HepG2 (cell line): ENCODE measurements around the gene VWA7. TPM values are rescaled to one million over a fixed set of nuclear protein-coding genes. Genes with fewer than 3 reads are reported as not detected.

Experiments
- CHD4 ChIP-seq: fragments of 200-600 bp; sonication (generic); IDR thresholded peaks from 2 replicates; pipeline ENCODE4 v1.7.0; 2017; ENCODE audit warnings: mild to moderate bottlenecking, low read length, borderline replicate concordance
- IRF2 ChIP-seq: IDR thresholded peaks from 2 replicates; pipeline ENCODE4 v1.6.1; 2018; ENCODE audit warnings: missing genetic modification reagents, missing compliant biosample characterization
- LRRFIP1 ChIP-seq: sonication (generic); formaldehyde crosslinking; conservative IDR thresholded peaks from 2 replicates; pipeline ENCODE4 v1.4.0; 2020; ENCODE audit warnings: missing genetic modification reagents
- MLXIP ChIP-seq: sonication (generic); formaldehyde crosslinking; IDR thresholded peaks from 2 replicates; pipeline ENCODE4 v1.9.0; 2021; ENCODE audit warnings: missing genetic modification reagents, borderline replicate concordance
- POGZ ChIP-seq: sonication (generic); formaldehyde crosslinking; IDR thresholded peaks from 2 replicates; pipeline ENCODE4 v1.4.0; 2020; ENCODE audit warnings: mild to moderate bottlenecking, missing genetic modification reagents
- STAG1 ChIP-seq: sonication (generic); formaldehyde crosslinking; IDR thresholded peaks from 2 replicates; pipeline ENCODE4 v1.4.0; 2020; ENCODE audit warnings: missing genetic modification reagents
- ZBTB7A ChIP-seq: sonication (generic); formaldehyde crosslinking; IDR thresholded peaks from 2 replicates; pipeline ENCODE4 v1.8.0; 2022; ENCODE audit warnings: mild to moderate bottlenecking, missing genetic modification reagents
- ZFX ChIP-seq: sonication (generic); formaldehyde crosslinking; IDR thresholded peaks from 2 replicates; pipeline ENCODE4 v1.4.0; 2020; ENCODE audit warnings: mild to moderate bottlenecking, low read depth, missing genetic modification reagents, moderate library complexity
- ZNF343 ChIP-seq: sonication (generic); formaldehyde crosslinking; IDR thresholded peaks from 2 replicates; pipeline ENCODE4 v1.4.0; 2020; ENCODE audit warnings: mild to moderate bottlenecking, missing genetic modification reagents
- ZNF546 ChIP-seq: sonication (generic); formaldehyde crosslinking; conservative IDR thresholded peaks from 2 replicates; pipeline ENCODE4 v1.8.1; 2023; ENCODE audit warnings: mild to moderate bottlenecking, missing genetic modification reagents
- ZNF615 ChIP-seq: sonication (generic); formaldehyde crosslinking; IDR thresholded peaks from 2 replicates; pipeline ENCODE4 v1.5.0; 2020; ENCODE audit warnings: mild to moderate bottlenecking, missing genetic modification reagents, borderline replicate concordance
- ZNF616 ChIP-seq: sonication (generic); formaldehyde crosslinking; IDR thresholded peaks from 2 replicates; pipeline ENCODE4 v1.5.0; 2020; ENCODE audit warnings: low read depth, mild to moderate bottlenecking, missing genetic modification reagents
- ZNF678 ChIP-seq: sonication (generic); formaldehyde crosslinking; IDR thresholded peaks from 2 replicates; pipeline ENCODE4 v1.4.0; 2020; ENCODE audit warnings: mild to moderate bottlenecking, missing genetic modification reagents
- ZNF709 ChIP-seq: sonication (generic); formaldehyde crosslinking; IDR thresholded peaks from 2 replicates; pipeline ENCODE4 v1.5.0; 2020; ENCODE audit warnings: mild to moderate bottlenecking, missing genetic modification reagents
- ZSCAN22 ChIP-seq: sonication (generic); formaldehyde crosslinking; IDR thresholded peaks from 2 replicates; pipeline ENCODE4 v1.4.0; 2020; ENCODE audit warnings: mild to moderate bottlenecking, missing genetic modification reagents
- polyA plus RNA-seq, 8 experiments: library from polyadenylated mRNA; depleted of rRNA in 3 of 8; stranded (reverse) in 7 of 8; unstranded in 1 of 8; fragments of >200 nt; fragmentation: Illumina TruSeq in 4 of 8; extraction: Trizol in 4 of 8; gene quantifications; 2 replicates each; pipeline versions ENCODE4 v1.2.1 to v1.2.3, GENCODE V29; 2011 to 2016; ENCODE audit warnings: low read depth in 4 of 8, missing spikeins in 1 of 8, mixed read lengths in 1 of 8; ENCODE audit not compliant: insufficient read depth in 1 of 8
- total RNA-seq, 5 experiments: library from RNA; depleted of rRNA; stranded (reverse); fragments of >200 nt; fragmentation: Illumina TruSeq; extraction: Trizol; gene quantifications; 2 replicates each; pipeline ENCODE4 v1.2.3, GENCODE V29; 2016; ENCODE audit warnings: low read depth in 1 of 5
- TF ChIP-seq, protein P1 (sequence below): sonication (generic); formaldehyde crosslinking; IDR thresholded peaks from 2 replicates; pipeline ENCODE4 v1.5.1; 2020; ENCODE audit warnings: mild to moderate bottlenecking, missing genetic modification reagents, moderate library complexity
- TF ChIP-seq, protein P2 (sequence below): sonication (generic); formaldehyde crosslinking; IDR thresholded peaks from 2 replicates; pipeline ENCODE4 v1.9.0; 2021; ENCODE audit warnings: missing genetic modification reagents, borderline replicate concordance

Gene VWA7
- total and polyA plus RNA-seq, 2 of the 13 experiments (the other 11 are each of a cell fraction or from before 2014, with no cell fraction given), result 0.86 to 3.3 TPM

DNA sequence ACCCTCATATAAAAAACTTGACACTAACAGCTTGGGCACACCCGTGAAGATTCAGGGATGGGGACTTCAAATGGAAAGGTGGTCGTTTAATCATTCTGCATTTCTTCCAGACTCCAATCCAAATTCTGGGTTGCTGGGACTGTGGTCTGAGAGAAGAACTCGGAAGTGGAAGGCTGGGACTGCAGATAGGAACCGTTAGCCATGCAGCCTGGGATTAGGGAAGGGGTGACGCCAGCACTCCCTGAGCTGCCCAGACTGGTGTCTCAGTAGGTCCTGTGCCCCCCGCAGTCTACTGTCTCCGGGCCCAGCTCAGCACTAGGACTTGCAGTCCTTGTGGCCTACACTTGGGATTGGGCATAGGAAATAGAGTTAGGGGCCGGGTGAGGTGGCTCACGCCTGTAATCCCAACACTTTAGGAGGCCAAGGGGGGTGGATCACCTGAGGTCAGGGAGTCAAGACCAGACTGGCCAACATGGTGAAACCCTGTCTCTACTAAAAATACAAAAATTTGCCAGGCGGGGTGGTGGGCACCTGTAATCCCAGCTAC is 40.3 kb downstream of the VWA7 start (continued):
- TF ChIP-seq MLXIP (CRISPR knock-in tag) (0 out of 2 replicates have a peak, but pooled peaks have one; percentile 21), POGZ (CRISPR knock-in tag) (no peak), ZNF343 (no peak), LRRFIP1 (CRISPR knock-in tag) (no peak), ZSCAN22 (CRISPR knock-in tag) (no peak; the same call in 1 of the 2 replicates), ZNF546 (CRISPR knock-in tag) (peak; percentile 51; the same call in 1 of the 2 replicates), ZBTB7A (CRISPR knock-in tag) (peak; percentile 60; the same call in 1 of the 2 replicates), ZFX (CRISPR knock-in tag) (0 out of 2 replicates have a peak, but pooled peaks have one; percentile 2), STAG1 (CRISPR knock-in tag) (no peak), CHD4 (peak; percentile 65; the same call in 1 of the 2 replicates), ZNF709 (CRISPR knock-in tag) (0 out of 2 replicates have a peak, but pooled peaks have one; percentile 18), ZNF616 (CRISPR knock-in tag) (0 out of 2 replicates have a peak, but pooled peaks have one; percentile 15), ZNF678 (no peak), ZNF615 (CRISPR knock-in tag) (peak; percentile 47; the same call in 1 of the 2 replicates), IRF2 (CRISPR knock-in tag) (0 out of 2 replicates have a peak, but pooled peaks have one; percentile 23)
- TF ChIP-seq, protein P1, sequence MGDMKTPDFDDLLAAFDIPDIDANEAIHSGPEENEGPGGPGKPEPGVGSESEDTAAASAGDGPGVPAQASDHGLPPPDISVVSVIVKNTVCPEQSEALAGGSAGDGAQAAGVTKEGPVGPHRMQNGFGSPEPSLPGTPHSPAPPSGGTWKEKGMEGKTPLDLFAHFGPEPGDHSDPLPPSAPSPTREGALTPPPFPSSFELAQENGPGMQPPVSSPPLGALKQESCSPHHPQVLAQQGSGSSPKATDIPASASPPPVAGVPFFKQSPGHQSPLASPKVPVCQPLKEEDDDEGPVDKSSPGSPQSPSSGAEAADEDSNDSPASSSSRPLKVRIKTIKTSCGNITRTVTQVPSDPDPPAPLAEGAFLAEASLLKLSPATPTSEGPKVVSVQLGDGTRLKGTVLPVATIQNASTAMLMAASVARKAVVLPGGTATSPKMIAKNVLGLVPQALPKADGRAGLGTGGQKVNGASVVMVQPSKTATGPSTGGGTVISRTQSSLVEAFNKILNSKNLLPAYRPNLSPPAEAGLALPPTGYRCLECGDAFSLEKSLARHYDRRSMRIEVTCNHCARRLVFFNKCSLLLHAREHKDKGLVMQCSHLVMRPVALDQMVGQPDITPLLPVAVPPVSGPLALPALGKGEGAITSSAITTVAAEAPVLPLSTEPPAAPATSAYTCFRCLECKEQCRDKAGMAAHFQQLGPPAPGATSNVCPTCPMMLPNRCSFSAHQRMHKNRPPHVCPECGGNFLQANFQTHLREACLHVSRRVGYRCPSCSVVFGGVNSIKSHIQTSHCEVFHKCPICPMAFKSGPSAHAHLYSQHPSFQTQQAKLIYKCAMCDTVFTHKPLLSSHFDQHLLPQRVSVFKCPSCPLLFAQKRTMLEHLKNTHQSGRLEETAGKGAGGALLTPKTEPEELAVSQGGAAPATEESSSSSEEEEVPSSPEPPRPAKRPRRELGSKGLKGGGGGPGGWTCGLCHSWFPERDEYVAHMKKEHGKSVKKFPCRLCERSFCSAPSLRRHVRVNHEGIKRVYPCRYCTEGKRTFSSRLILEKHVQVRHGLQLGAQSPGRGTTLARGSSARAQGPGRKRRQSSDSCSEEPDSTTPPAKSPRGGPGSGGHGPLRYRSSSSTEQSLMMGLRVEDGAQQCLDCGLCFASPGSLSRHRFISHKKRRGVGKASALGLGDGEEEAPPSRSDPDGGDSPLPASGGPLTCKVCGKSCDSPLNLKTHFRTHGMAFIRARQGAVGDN, result peak; percentile 53
- TF ChIP-seq, protein P2, sequence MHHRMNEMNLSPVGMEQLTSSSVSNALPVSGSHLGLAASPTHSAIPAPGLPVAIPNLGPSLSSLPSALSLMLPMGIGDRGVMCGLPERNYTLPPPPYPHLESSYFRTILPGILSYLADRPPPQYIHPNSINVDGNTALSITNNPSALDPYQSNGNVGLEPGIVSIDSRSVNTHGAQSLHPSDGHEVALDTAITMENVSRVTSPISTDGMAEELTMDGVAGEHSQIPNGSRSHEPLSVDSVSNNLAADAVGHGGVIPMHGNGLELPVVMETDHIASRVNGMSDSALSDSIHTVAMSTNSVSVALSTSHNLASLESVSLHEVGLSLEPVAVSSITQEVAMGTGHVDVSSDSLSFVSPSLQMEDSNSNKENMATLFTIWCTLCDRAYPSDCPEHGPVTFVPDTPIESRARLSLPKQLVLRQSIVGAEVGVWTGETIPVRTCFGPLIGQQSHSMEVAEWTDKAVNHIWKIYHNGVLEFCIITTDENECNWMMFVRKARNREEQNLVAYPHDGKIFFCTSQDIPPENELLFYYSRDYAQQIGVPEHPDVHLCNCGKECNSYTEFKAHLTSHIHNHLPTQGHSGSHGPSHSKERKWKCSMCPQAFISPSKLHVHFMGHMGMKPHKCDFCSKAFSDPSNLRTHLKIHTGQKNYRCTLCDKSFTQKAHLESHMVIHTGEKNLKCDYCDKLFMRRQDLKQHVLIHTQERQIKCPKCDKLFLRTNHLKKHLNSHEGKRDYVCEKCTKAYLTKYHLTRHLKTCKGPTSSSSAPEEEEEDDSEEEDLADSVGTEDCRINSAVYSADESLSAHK (CRISPR knock-in tag), result no peak
